Activated naive CD4-positive, alpha-beta T cell treated with anti-CD3 and anti-CD28 coated beads, Interleukin-2, amount 50 U/mL, for 72 hours (primary cell): ENCODE measurements around the gene VEGFB. TPM values are rescaled to one million over a fixed set of nuclear protein-coding genes. Genes with fewer than 3 reads are reported as not detected.

ENCODE experiments used
- ATAC-seq, 2 donors: fragments of 150-1000 bp; cut with Tn5 transposase; 2 replicates each; pipeline ENCODE4 v1.10.0; 2021; ENCODE audit warnings: mild to moderate bottlenecking in 2 of 2, moderate library complexity in 2 of 2
- DNase-seq, 2 donors: peaks; one replicate each; pipeline ENCODE4 v3.0.0; 2021 to 2022; ENCODE audit warnings: low spot score in 2 of 2
- H3K27ac Mint-ChIP-seq, 2 donors: one replicate each; pipeline ENCODE4 v1.8.0; 2022; ENCODE audit warnings: mild to moderate bottlenecking in 2 of 2, mixed read lengths in 2 of 2
- H3K36me3 Mint-ChIP-seq, 2 donors: one replicate each; pipeline ENCODE4 v1.8.0; 2022; ENCODE audit warnings: mixed read lengths in 2 of 2
- H3K9me3 Mint-ChIP-seq, 2 donors: one replicate each; pipeline ENCODE4 v1.8.0; 2022; ENCODE audit warnings: mixed read lengths in 2 of 2
- total RNA-seq, 2 donors: library from RNA; stranded (reverse); gene quantifications; one replicate each; pipeline ENCODE4 v1.2.3, GENCODE V29; 2022

VEGFB gene
- total RNA-seq, 2 donors from 2014 or later, result 57.6 to 119 TPM

DNA sequence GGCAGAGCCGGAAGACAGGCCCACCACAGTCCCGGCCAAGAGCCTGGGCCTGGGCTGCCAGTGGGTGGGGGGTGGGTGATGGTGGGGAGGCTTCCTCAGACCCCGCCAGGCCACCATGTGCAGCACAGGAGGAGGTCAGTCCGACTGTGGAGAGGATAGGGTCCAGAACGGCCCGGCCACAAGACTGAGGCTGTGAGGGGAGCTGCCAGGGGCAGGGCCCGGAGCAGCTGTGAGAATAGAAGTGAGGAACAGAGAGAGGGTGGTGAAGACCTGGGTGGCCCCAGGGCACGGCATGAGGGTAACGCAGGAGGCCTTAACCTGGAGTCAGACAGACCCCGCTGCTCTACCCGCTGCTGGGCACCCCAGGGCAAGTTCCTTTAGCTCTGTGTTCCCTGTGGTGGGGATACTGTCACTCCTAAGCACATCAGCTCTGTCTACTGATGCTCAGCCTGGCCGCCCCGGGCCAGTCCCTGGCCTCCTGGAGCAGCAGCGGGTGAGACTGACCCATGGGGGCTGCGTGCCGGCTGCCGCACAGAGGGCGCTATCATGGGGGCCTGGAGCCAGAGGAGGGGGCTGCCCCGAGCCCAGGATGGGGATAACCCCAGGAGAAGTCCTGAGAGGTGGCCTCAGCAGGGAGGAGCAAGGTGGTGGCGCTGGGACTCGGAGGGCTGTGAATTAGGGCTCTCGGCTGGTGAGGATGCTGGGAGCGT is 26.1 kb upstream of the VEGFB start:
- peak overlapping the region; percentile 97 to 98 for H3K27ac Mint-ChIP-seq
- DNase-seq, result no peak
- H3K9me3 Mint-ChIP-seq, result no peaks in the 10 kb centered on the region
- no peak for ATAC-seq
- peaks cover 43 to 54% of the 10 kb centered on the region in 2 donors for H3K36me3 Mint-ChIP-seq

DNA sequence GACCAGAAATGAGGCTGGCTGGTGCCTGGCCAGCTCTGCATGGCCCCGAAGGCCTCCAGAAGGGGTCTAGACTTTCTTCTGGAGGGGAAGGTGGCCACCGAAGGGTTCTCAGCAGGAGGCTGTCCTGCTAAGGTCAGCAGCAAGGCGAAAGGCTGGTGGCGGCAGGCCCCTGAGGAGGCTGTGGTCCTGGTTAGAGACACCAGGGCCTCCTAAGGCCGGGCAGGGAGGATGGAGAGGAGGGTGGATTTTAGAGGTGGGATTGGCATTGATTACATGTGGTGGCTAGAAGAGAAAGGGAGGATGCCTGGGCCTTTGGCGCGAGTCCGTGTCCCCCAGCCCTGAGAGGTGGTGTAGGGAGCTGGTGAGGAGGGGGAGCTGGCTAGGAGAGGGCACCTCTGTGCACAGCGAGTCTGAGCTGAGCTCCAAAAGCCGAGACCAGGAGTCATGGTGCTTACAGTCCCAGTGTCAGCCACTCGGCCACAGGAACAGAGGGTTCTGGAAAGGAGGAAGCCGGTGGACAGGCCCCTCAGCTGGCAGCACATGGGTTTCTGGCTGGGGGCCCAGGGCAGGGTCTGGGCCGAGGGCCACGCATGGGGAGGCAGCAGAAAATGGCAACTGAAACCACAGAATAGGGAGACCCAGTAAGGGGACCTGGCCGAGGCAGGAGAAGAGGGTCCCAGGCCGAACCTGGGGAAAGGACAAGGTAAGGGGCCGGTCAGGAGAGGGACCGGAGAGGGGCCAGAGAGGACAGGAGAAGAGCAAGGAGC is 25.4 kb upstream of the VEGFB start:
- no peak for DNase-seq
- ATAC-seq, result no peak
- Mint-ChIP-seq H3K27ac (peak overlapping the region; percentile 94 to 97), H3K9me3 (no peaks in the 10 kb centered on the region), H3K36me3 (peaks cover 40 to 48% of the 10 kb centered on the region in 2 donors)

DNA sequence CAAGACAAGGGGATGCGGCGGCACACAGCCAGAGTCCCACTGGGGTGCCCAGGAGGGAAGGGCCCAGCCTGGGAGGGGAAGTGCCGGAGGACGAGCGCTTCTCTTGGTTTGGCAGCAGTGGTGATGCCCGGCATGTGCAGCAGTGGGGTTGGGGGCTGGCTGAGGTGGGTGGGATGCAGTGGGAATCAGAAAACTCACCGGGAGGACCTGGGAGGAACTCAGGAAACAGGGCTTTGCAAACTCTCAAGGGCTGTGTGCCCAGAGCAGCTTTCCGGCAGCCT is 24.9 kb upstream of the VEGFB start:
- DNase-seq, result no peak
- H3K27ac Mint-ChIP-seq, result peak overlapping the region; percentile 94 to 97
- ATAC-seq, result no peak
- H3K36me3 Mint-ChIP-seq, result peaks cover 35 to 42% of the 10 kb centered on the region in 2 donors
- no peaks in the 10 kb centered on the region for H3K9me3 Mint-ChIP-seq

DNA sequence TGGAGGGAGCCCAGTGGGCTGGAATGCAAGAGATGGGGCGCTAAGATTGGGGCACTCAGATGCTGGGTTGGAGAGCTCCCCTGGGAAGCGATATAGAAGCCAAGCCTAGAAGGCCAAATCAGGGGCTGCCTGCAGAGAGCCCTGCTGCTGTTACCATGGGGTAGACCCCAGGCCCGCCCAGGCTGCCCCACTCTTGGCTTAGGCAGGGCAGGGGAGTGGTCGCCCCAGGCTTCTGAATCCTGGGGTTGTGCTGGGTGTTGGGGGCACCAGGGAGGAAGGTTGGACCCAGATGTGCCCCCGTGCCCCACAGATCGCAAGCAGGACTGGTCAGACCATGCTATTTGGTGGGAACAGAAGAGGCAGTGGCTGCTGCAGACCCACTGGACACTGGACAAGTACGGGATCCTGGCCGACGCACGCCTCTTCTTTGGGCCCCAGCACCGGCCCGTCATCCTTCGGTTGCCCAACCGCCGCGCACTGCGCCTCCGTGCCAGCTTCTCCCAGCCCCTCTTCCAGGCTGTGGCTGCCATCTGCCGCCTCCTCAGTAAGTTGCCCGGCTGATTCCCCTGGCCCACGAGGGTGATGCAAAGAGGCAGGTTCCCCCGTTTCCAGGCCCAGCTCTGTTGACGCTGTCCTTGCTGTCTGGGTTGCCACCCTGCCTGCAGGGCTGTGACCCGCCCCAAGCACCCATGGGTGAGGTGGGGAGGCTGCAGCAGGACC is 23.9 kb upstream of the VEGFB start:
- H3K36me3 Mint-ChIP-seq, result peaks cover 32 to 46% of the 10 kb centered on the region in 2 donors
- ATAC-seq, result no peak
- no peaks in the 10 kb centered on the region for H3K9me3 Mint-ChIP-seq
- H3K27ac Mint-ChIP-seq, result peak overlapping the region; percentile 90 to 97
- no peak for DNase-seq

DNA sequence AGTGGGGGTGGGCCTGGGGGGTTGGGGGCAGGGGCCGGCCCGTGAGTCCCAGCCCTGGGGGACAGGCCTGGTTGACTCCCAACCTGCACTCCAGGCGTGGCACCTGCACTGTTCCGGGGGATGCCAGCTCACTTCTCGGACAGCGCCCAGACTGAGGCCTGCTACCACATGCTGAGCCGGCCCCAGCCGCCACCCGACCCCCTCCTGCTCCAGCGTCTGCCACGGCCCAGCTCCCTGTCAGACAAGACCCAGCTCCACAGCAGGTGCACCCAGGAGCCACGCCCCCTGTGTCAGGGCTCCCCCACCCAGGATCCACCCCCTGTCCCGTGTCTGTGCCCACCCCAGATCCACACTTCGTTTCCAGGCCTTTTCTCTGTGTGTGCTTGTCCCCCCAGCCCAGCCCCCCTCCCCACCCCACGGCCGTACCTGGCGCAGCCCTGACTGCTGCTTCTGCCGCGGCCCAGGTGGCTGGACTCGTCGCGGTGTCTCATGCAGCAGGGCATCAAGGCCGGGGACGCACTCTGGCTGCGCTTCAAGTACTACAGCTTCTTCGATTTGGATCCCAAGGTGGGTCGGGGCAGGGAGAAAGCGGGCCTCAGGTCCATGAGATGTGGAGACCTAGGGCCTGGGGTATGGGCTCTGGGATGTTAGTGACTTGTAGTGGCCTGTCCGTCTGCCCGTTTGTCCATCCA is 23.1 kb upstream of the VEGFB start:
- DNase-seq, result no peak
- H3K27ac Mint-ChIP-seq, result peak overlapping the region in 1 of 2 donors; percentile 72
- H3K36me3 Mint-ChIP-seq, result peaks cover 30 to 46% of the 10 kb centered on the region in 2 donors
- H3K9me3 Mint-ChIP-seq, result no peaks in the 10 kb centered on the region
- no peak for ATAC-seq

DNA sequence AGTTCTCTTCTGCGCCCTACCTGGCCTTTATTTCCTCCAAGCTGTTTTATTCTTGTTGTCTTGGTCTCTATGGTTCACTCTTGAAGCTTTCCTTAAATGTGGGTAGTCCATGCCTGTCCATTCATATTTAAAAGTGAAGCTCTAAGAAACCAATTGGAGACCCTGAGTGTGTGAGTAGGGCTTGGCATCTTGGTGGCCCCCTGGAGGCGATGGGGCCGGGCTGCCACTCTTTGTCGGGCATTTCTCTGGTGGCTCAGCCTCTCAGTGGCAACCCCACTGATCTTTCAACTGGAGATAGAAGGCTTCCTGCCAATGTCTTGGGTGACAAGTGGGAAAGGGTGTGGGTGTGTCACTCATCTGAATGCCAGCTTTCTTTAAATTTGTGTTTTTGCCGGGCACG is 17.5 kb upstream of the VEGFB start:
- Mint-ChIP-seq H3K27ac (no peak overlapping the region), H3K9me3 (no peaks in the 10 kb centered on the region), H3K36me3 (peaks cover 19 to 20% of the 10 kb centered on the region in 2 donors)
- DNase-seq (no peak), ATAC-seq (no peak)

DNA sequence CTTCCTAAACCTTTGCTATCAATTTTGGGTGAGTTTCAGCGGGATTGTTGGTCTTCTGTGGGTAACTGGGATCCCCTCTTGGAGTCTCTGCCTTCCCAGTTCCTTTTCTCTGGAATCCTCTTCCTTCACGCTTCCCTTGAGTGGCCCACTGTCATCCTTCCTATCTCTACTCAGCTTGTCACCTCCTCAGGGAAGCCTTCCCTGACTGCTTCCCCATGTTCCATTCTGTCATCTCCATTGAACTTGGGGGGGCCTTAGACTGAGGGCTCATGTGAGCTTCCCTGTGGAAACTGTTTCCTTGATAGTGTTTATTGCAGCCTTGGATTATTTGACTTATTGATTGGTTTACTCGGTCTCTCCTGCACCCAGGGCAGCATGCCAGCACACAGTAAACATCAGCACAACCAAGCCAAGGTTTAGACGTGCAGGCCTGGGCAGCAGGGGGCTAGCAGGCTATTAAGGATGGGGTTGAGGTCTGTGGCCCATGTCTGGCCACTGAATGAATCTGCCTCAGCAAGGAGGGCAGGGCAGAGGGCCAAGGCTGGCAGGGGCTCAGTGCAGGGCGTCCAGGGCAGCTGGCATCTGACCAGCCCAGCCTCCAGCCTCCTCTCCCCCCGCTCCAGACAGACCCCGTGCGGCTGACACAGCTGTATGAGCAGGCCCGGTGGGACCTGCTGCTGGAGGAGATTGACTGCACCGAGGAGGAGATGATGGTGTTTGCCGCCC is 15.6 kb upstream of the VEGFB start:
- H3K36me3 Mint-ChIP-seq, result peaks cover 8% of the 10 kb centered on the region in 2 donors
- DNase-seq, result no peak
- H3K27ac Mint-ChIP-seq, result peak overlapping the region; percentile 62 to 70
- H3K9me3 Mint-ChIP-seq, result no peaks in the 10 kb centered on the region
- no peak for ATAC-seq

DNA sequence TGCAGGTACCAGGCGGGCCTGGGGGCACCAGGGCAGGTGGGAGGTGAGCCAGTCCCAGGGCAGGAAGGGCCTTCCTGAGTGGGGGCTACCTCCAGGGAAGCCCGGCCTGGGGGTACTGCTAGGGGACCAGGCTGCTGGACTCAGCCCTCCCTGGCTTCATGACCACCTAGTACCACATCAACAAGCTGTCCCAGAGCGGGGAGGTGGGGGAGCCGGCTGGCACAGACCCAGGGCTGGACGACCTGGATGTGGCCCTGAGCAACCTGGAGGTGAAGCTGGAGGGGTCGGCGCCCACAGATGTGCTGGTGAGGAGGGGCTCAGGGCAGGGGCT is 15.1 kb upstream of the VEGFB start:
- no peaks in the 10 kb centered on the region for H3K9me3 Mint-ChIP-seq
- DNase-seq (no peak), ATAC-seq (peak in 1 of 2 donors; percentile 1)
- peaks cover 8% of the 10 kb centered on the region in 2 donors for H3K36me3 Mint-ChIP-seq
- peak overlapping the region in 1 of 2 donors; percentile 70 for H3K27ac Mint-ChIP-seq

DNA sequence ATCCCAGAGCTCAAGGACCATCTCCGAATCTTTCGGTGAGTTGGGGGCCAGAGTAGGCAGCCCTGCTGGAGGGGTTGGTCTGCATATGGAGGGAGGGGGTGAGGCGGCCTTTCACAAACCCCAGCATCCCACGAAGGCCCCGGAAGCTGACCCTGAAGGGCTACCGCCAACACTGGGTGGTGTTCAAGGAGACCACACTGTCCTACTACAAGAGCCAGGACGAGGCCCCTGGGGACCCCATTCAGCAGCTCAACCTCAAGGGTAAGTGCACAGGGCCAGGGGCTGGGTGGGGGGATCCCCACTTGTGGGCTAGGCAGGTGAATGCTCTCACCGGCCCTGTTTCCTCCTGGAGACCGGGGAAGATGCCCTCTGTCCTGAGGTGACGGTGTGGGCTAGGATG is 14.6 kb upstream of the VEGFB start:
- ATAC-seq, result peak in 1 of 2 donors; percentile 15
- H3K9me3 Mint-ChIP-seq, result no peaks in the 10 kb centered on the region
- no peak for DNase-seq
- H3K36me3 Mint-ChIP-seq, result peaks cover 7 to 8% of the 10 kb centered on the region in 2 donors
- no peak overlapping the region for H3K27ac Mint-ChIP-seq

DNA sequence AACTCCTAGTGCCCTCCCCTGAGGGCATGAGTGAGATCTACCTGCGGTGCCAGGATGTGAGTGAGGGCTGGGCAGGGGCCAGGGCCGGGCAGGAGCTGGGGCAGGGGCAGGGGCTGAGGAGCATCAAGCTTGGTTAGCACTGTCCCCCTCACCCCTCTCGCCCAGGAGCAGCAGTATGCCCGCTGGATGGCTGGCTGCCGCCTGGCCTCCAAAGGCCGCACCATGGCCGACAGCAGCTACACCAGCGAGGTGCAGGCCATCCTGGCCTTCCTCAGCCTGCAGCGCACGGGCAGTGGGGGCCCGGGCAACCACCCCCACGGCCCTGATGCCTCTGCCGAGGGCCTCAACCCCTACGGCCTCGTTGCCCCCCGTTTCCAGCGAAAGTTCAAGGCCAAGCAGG is 14.1 kb upstream of the VEGFB start:
- Mint-ChIP-seq H3K27ac (no peak overlapping the region), H3K36me3 (peaks cover 1 to 8% of the 10 kb centered on the region in 2 donors), H3K9me3 (no peaks in the 10 kb centered on the region)
- DNase-seq (no peak), ATAC-seq (no peak)

DNA sequence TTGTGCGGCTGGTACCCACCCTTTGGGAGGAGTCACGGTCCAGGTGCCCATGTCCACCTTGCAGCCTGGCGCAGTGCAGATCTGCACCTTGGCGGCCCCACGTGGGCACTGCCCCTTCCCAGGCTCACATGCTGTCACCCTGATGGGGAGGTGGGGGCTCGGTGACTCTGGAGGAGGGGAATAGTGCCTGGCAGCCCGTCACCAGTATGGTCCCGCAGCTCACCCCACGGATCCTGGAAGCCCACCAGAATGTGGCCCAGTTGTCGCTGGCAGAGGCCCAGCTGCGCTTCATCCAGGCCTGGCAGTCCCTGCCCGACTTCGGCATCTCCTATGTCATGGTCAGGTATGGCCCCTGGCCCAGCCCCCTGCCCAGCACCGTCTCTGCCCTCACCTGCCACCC is 13.6 kb upstream of the VEGFB start:
- Mint-ChIP-seq H3K36me3 (peaks cover 0 to 8% of the 10 kb centered on the region in 2 donors), H3K9me3 (no peaks in the 10 kb centered on the region), H3K27ac (peak overlapping the region in 1 of 2 donors; percentile 32)
- ATAC-seq (no peak), DNase-seq (no peak)

DNA sequence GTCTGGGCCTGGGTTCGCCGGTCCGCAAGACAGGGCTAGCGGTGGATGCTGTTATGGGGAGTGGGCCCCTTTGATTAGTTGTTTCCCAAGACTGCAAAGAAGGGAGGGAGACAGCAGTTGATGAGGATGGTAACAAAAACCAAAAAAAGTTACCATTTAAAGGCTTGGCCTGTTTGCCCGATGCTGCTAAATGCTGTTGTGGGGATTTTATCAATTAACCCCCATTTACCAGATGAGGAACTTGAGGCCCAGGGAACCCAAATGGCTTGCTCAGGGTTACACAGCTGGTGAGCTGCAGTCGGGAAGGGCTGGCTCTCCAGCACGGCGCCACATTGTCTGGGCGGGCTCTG is 11.8 kb upstream of the VEGFB start:
- Mint-ChIP-seq H3K9me3 (no peaks in the 10 kb centered on the region), H3K36me3 (peaks cover 8% of the 10 kb centered on the region in 2 donors), H3K27ac (peak overlapping the region in 1 of 2 donors; percentile 78)
- ATAC-seq (no peak), DNase-seq (no peak)

DNA sequence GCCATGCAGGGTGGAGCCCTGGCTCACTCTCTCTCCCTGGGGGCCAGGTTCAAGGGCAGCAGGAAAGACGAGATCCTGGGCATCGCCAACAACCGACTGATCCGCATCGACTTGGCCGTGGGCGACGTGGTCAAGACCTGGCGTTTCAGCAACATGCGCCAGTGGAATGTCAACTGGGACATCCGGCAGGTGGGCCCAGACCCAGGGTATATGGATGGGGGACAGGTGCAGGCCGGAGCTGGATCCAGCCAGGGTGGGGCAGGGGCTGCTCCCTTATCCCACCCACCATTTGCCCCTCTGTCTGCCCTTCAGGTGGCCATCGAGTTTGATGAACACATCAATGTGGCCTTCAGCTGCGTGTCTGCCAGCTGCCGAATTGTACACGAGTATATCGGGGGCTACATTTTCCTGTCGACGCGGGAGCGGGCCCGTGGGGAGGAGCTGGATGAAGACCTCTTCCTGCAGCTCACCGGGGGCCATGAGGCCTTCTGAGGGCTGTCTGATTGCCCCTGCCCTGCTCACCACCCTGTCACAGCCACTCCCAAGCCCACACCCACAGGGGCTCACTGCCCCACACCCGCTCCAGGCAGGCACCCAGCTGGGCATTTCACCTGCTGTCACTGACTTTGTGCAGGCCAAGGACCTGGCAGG is 11.3 kb upstream of the VEGFB start:
- DNase-seq, result no peak
- H3K27ac Mint-ChIP-seq, result peak overlapping the region in 1 of 2 donors; percentile 78
- H3K9me3 Mint-ChIP-seq, result no peaks in the 10 kb centered on the region
- no peak for ATAC-seq
- peaks cover 8% of the 10 kb centered on the region in 2 donors for H3K36me3 Mint-ChIP-seq

DNA sequence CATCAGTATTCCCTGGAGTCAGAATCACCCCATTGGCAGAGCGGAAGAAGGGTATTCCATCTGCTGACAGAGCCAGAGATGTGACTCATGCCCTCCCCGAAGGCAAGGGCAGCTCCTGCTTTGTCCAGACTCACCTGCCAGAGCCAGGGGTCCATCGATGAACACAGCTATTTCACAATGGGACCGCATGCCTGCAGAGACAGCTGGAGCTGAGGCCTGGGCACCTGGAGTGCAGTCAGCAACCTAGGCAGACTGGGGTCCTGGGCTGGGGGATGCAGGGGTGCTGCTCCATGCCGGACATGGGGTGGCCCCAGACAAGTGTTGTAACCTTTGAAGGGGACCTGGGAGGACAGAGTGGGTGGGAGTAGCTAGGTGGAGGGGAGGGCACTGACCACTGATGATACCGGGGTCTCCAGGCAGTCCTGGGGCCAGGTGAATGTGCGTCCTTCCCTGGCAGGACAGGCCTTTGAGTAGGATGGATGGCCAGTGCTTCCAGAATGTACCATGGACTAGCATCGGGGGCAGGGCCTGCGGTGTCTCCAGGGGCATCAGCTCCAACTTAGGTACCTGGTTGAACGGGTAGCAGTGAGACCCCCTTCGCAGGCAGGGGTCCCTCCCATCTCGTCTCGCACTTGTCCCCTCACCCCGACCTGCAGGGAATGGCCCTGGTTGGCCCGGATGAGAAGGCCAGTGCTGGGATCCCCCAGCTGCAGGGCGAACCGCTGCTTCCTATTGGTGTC is 10.1 kb upstream of the VEGFB start:
- H3K36me3 Mint-ChIP-seq, result peaks cover 0 to 8% of the 10 kb centered on the region in 2 donors
- no peaks in the 10 kb centered on the region for H3K9me3 Mint-ChIP-seq
- ATAC-seq (no peak), DNase-seq (no peak)
- peak overlapping the region; percentile 78 to 84 for H3K27ac Mint-ChIP-seq

DNA sequence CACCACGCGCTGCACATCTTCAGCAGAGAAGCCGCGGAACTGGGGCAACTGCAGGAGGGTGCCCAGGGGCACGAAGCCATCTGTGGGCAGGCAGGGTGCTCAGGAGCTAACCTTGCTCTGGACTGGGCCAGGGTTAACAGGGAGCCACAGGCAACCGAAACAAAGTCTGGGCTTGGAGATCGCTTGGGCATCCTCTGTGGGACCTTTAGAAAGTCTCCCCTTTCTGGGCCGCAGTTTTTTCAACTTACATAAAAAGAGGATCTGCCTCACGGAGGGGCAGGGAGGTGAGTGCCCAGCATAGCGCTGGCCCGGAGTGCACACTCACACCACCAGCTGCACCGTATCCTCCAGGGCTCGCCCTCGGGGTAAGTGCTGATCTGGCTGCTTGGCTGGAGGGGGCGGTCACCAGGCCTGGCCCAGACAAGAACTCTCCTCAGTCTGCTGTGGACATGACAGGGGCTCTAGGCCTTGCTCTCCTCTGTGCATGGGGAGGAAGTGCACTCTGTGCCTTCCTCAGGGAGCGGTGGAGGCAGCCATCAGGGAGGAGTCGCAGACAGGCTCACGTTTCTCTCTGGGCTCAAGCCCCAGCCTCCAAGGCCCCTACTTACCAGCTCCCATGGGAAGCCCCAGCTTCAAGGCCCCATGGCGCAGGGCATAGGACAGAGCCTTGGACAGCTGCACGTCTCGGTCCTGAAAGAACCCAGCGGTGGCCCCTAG is 9.3 kb upstream of the VEGFB start:
- Mint-ChIP-seq H3K36me3 (peaks cover 0 to 8% of the 10 kb centered on the region in 2 donors), H3K27ac (peak overlapping the region; percentile 60 to 92), H3K9me3 (no peaks in the 10 kb centered on the region)
- DNase-seq (no peak), ATAC-seq (no peak)
